Measurements from ENCODE around the gene ATP9B.

Gene ATP9B

GRCh38 chr18:79224381-79224780 lies 155.2 kb downstream of the ATP9B start:
- no peak for TF ChIP-seq SIN3A (IDR thresholded peaks at IDR 0.05; ENCODE audit: borderline replicate concordance, insufficient read depth, low read length)
- TF ChIP-seq FOXP2 (optimal IDR thresholded peaks at IDR 0.05; ENCODE audit: borderline replicate concordance, extremely low read depth, extremely low read length, insufficient read depth): no peak
- no peak for TF ChIP-seq REST (IDR thresholded peaks at IDR 0.05; ENCODE audit: insufficient read depth in 1 of 2, low read depth in 2 of 2, low read length in 2 of 2)
- no peak for TF ChIP-seq TAF1 (IDR thresholded peaks at IDR 0.05; ENCODE audit: borderline replicate concordance, insufficient read depth, low read length)
- TF ChIP-seq POLR2AphosphoS5 (IDR thresholded peaks at IDR 0.05; ENCODE audit: low read depth, low read length): no peak

GRCh38 chr18:79227621-79228020 lies 158.4 kb downstream of the ATP9B start:
- no peak for TF ChIP-seq POLR2AphosphoS5 (IDR thresholded peaks at IDR 0.05; ENCODE audit: low read depth, low read length)
- TF ChIP-seq TAF1 (IDR thresholded peaks at IDR 0.05; ENCODE audit: borderline replicate concordance, insufficient read depth, low read length): no peak
- TF ChIP-seq REST (IDR thresholded peaks at IDR 0.05; ENCODE audit: insufficient read depth in 1 of 2, low read depth in 2 of 2, low read length in 2 of 2): no peak
- no peak for TF ChIP-seq SIN3A (IDR thresholded peaks at IDR 0.05; ENCODE audit: borderline replicate concordance, insufficient read depth, low read length)
- no peak for TF ChIP-seq FOXP2 (optimal IDR thresholded peaks at IDR 0.05; ENCODE audit: borderline replicate concordance, extremely low read depth, extremely low read length, insufficient read depth)

GRCh38 chr18:79229431-79229830 lies 160.2 kb downstream of the ATP9B start:
- TF ChIP-seq FOXP2 (optimal IDR thresholded peaks at IDR 0.05; ENCODE audit: borderline replicate concordance, extremely low read depth, extremely low read length, insufficient read depth): no peak
- TF ChIP-seq TAF1 (IDR thresholded peaks at IDR 0.05; ENCODE audit: borderline replicate concordance, insufficient read depth, low read length): no peak
- TF ChIP-seq SIN3A (IDR thresholded peaks at IDR 0.05; ENCODE audit: borderline replicate concordance, insufficient read depth, low read length): no peak
- no peak for TF ChIP-seq POLR2AphosphoS5 (IDR thresholded peaks at IDR 0.05; ENCODE audit: low read depth, low read length)
- TF ChIP-seq REST (IDR thresholded peaks at IDR 0.05; ENCODE audit: insufficient read depth in 1 of 2, low read depth in 2 of 2, low read length in 2 of 2): no peak

- no peak for TF ChIP-seq REST (IDR thresholded peaks at IDR 0.05; ENCODE audit: insufficient read depth in 1 of 2, low read depth in 2 of 2, low read length in 2 of 2)
- no peak for TF ChIP-seq TAF1 (IDR thresholded peaks at IDR 0.05; ENCODE audit: borderline replicate concordance, insufficient read depth, low read length)
- no peak for TF ChIP-seq POLR2AphosphoS5 (IDR thresholded peaks at IDR 0.05; ENCODE audit: low read depth, low read length)
- no peak for TF ChIP-seq SIN3A (IDR thresholded peaks at IDR 0.05; ENCODE audit: borderline replicate concordance, insufficient read depth, low read length)
- no peak for TF ChIP-seq FOXP2 (optimal IDR thresholded peaks at IDR 0.05; ENCODE audit: borderline replicate concordance, extremely low read depth, extremely low read length, insufficient read depth)
Measured at GRCh38 chr18:79234438-79234837, 165.2 kb downstream of the ATP9B start.

- no peak for TF ChIP-seq FOXP2 (optimal IDR thresholded peaks at IDR 0.05; ENCODE audit: borderline replicate concordance, extremely low read depth, extremely low read length, insufficient read depth)
- no peak for TF ChIP-seq SIN3A (IDR thresholded peaks at IDR 0.05; ENCODE audit: borderline replicate concordance, insufficient read depth, low read length)
Measured at GRCh38 chr18:79239631-79240030, 170.4 kb downstream of the ATP9B start.
